ENCODE data around the gene NOL12. TPM values are rescaled to one million over a fixed set of nuclear protein-coding genes. Genes with fewer than 3 reads are reported as not detected.

NOL12 gene
- 2.8 and 8.2 TPM in 2 replicates for polyA plus RNA-seq

DNA sequence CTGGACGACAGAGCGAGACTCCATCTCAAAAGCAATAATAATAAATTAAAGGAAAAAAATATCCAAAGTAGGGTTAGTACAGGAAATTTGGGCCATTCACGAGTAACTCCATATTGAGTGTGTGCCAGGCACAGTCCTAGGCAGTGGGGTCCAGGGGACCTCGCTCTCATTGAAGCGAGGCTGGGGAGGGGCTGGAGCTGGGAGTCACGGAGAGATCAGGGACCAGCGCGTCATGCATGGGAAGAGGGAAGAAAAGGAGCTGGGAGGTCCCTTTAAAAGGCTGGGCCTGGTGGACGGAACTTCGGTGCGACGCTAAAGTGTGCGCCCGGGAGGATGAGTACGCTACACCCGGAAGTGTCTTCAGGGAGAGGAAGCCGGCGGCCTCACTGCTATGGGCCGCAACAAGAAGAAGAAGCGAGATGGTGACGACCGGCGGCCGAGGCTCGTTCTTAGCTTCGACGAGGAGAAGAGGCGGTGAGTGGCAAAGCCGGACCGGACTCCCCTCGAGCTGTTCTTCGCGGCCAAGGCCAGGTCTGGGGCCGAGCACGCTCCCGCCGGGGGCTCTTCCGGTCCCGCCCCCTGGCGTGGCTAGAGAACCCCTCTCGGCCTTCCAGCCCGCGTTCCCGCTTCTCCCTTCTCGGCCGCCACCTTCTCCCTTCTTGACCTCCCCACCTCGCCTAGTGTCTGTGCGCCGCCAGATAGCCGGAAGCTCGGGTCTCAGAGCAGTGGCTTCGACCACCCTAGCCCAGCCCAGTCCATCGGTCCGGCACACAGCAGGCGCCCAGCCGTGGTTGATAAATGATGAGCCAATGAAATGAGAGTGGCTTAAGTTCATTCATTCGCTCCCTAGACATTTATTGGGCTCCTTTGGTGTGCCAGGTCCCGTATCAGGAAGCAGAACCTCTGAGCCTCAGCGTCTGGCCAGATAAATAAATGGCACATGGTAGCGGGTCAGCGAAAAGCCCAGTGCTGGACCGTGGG, at the start of gene NOL12:
Gene NOL12 (plus strand): TSS at position 342 of the 981 bp plus-strand sequence. CDS start 50 bp downstream, at position 392.

DNA sequence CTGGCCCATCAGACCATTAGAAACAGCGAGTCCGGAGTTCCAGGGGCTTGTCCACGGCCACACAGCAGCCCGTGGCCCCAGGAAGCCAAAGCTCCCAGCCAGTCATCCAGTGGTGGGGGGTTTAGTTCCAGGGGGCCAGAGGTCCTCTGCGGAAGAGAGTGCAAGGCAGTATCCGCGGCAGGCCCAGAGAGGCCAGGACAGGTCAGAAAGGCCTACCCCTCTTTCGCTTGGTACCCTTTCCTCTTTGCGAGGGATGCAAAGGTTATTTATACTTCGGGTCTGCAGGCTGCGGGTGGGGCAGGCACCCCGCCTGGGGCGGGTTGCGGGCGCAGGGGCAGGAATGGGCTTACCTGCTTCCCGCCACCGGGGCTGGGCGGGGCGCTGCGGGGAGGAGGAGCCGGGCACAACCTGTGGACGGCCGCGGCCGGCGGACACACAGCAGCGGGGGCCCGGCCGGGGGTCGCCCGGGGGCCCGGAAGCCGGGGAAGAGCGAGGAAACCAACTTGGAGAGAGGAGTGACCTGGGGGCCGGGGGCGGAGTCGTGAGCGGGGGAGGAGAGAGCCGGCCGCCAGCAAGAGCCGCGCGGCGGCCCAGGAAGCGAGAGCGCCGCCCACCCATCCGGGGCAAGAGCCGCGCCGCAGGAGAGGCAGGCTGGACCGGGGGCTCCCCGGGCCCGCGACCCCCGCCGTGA, 46.9 kb upstream of the NOL12 start, which contains the start of gene SH3BP1:
Gene SH3BP1 (plus strand): TSS at position 600 of the 691 bp plus-strand sequence. CDS start 119 bp downstream, outside the sequence.

GRCh38 chr22:37658133-37659065, 27.7 kb upstream of the NOL12 start, which contains the start of gene PDXP:
Gene PDXP, plus strand, starts transcription at chr22:37658723. Its CDS starts 60 bp downstream, at chr22:37658783.

GRCh38 chr22:37674951-37675929, 10.9 kb upstream of the NOL12 start, which contains the start of gene LGALS1:
Gene LGALS1, plus strand, starts transcription at chr22:37675636. Its CDS starts 67 bp downstream, at chr22:37675703.

GRCh38 chr22:37696657-37697537, 10.8 kb downstream of the NOL12 start, which contains the start of gene TRIOBP:
Gene TRIOBP, plus strand, starts transcription at chr22:37697048. Its CDS starts 4,318 bp downstream, at chr22:37701366.

Other genes starting within 250 kb of the NOL12 start
- gene MFNG, start 200.0 kb upstream of the NOL12 start, polyA plus RNA-seq, result 0.54 TPM in 1 of 2 replicates, not detected in the other
- gene CARD10, start 166.9 kb upstream of the NOL12 start, polyA plus RNA-seq, result not detected in 2 replicates
- 0.28 TPM in 1 of 2 replicates, not detected in the other for gene CDC42EP1, start 125.9 kb upstream of the NOL12 start, polyA plus RNA-seq
- 0.60 TPM in 1 of 2 replicates, not detected in the other for gene LGALS2, start 106.3 kb upstream of the NOL12 start, polyA plus RNA-seq
- 2.2 and 2.9 TPM in 2 replicates for gene GGA1, start 77.5 kb upstream of the NOL12 start, polyA plus RNA-seq
- 0.77 TPM in 1 of 2 replicates, not detected in the other for gene SH3BP1, start 46.7 kb upstream of the NOL12 start, polyA plus RNA-seq
- 35.5 and 50.4 TPM in 2 replicates for gene PDXP, start 27.6 kb upstream of the NOL12 start, polyA plus RNA-seq
- 228 and 441 TPM in 2 replicates for gene LGALS1, start 10.7 kb upstream of the NOL12 start, polyA plus RNA-seq
- 0.07 and 0.23 TPM in 2 replicates for gene TRIOBP, start 10.7 kb downstream of the NOL12 start, polyA plus RNA-seq
- 8.8 and 26.1 TPM in 2 replicates for gene GCAT, start 121.6 kb downstream of the NOL12 start, polyA plus RNA-seq
- gene GALR3, start 137.0 kb downstream of the NOL12 start, polyA plus RNA-seq, result not detected in 2 replicates
- 3.4 and 6.3 TPM in 2 replicates for gene ANKRD54, start 158.0 kb downstream of the NOL12 start, polyA plus RNA-seq
- gene EIF3L, start 163.1 kb downstream of the NOL12 start, polyA plus RNA-seq, result 172 and 222 TPM in 2 replicates
- 0.24 TPM in 1 of 2 replicates, not detected in the other for gene MICALL1, start 220.0 kb downstream of the NOL12 start, polyA plus RNA-seq